Endothelial cell of umbilical vein (primary cell): ENCODE measurements around the gene TSC22D3. TPM values are rescaled to one million over a fixed set of nuclear protein-coding genes. Genes with fewer than 3 reads are reported as not detected.

Source experiments
- BruUV-seq: library from RNA; stranded (reverse); fragments of 400-500 nt; replicated peaks from 2 replicates; lab custom pipeline; 2021; lab: Mats Ljungman, UMichigan
- CTCF ChIA-PET: fragments of 300-600, 350-600 bp; sonication (Branson Sonifier 250); formaldehyde crosslinking; loops from one replicate; lab custom pipeline; 2021; ENCODE audit warnings: antibody characterized with exemption, inconsistent platforms; lab: Charles Lee
- POLR2A ChIA-PET: fragments of 300-600, 350-600 bp; sonication (Branson Sonifier 250); formaldehyde crosslinking; loops from one replicate; lab custom pipeline; 2021; ENCODE audit warnings: antibody characterized with exemption, inconsistent platforms; lab: Charles Lee
- DNase-seq: peaks from one replicate; pipeline ENCODE4 v3.0.0-alpha.2; 2011; ENCODE audit warnings: low read depth, low spot score
- FAIRE-seq: peaks from 2 replicates; lab custom pipeline; 2011; peaks lifted over from hg19 to GRCh38; lab: Jason Lieb, UNC
- H2AFZ ChIP-seq: 2 replicates; pipeline ENCODE4 v1.6.0; 2012; ENCODE audit warnings: low read depth, low read length, control low read depth, inconsistent platforms
- H3K27ac ChIP-seq: 2 replicates; pipeline ENCODE4 v1.5.1; 2011; ENCODE audit warnings: low read depth, mild to moderate bottlenecking, control low read depth, low read length, moderate library complexity; ENCODE audit not compliant: insufficient read depth
- H3K27me3 ChIP-seq, 2 experiments: 2 replicates each; pipeline versions ENCODE4 v1.6.0 to v1.6.1; 2011; ENCODE audit warnings: low read length in 2 of 2, mixed read lengths in 1 of 2; ENCODE audit not compliant: control insufficient read depth in 2 of 2, insufficient read depth in 2 of 2
- H3K36me3 ChIP-seq, 2 experiments: 2 replicates in 1 of 2; 3 replicates in 1 of 2; pipeline ENCODE4 v1.5.1; 2011; ENCODE audit warnings: low read length in 2 of 2, mild to moderate bottlenecking in 1 of 2, moderate library complexity in 1 of 2; ENCODE audit not compliant: control insufficient read depth in 2 of 2, insufficient read depth in 2 of 2; ENCODE audit errors: extremely low read depth in 1 of 2
- H3K4me1 ChIP-seq: 3 replicates; pipeline ENCODE4 v1.5.1; 2011; ENCODE audit warnings: mild to moderate bottlenecking, low read length; ENCODE audit not compliant: control insufficient read depth, insufficient read depth; ENCODE audit errors: extremely low read depth
- H3K4me2 ChIP-seq: 2 replicates; pipeline ENCODE4 v1.6.1; 2011; ENCODE audit warnings: low read length, control low read depth, mixed read lengths; ENCODE audit not compliant: insufficient read depth
- H3K4me3 ChIP-seq, 3 experiments: fragments of 200-600 bp in 1 of 3; sonication (generic), shearing (Covaris generic) in 1 of 3; replicated peaks in 1 of 3; 2 replicates each; pipeline ENCODE4 v1.5.1; 2011 to 2016; ENCODE audit warnings: control low read depth in 3 of 3, low read length in 3 of 3, mild to moderate bottlenecking in 2 of 3, inconsistent platforms in 1 of 3, low read depth in 1 of 3, moderate library complexity in 1 of 3; ENCODE audit not compliant: insufficient read depth in 1 of 3
- H3K79me2 ChIP-seq: 2 replicates; pipeline ENCODE4 v1.6.0; 2012; ENCODE audit warnings: low read length, inconsistent platforms; ENCODE audit not compliant: control insufficient read depth, insufficient read depth
- H3K9ac ChIP-seq: replicated peaks from 2 replicates; pipeline ENCODE3; 2011; ENCODE audit warnings: low read length, control low read depth; ENCODE audit not compliant: insufficient read depth; ENCODE audit errors: extremely low read depth
- H3K9me1 ChIP-seq: replicated peaks from 3 replicates; pipeline ENCODE4 v1.6.0; 2011; ENCODE audit warnings: mild to moderate bottlenecking, low read length; ENCODE audit not compliant: control insufficient read depth, insufficient read depth; ENCODE audit errors: extremely low read depth
- H3K9me3 ChIP-seq: replicated peaks from 2 replicates; pipeline ENCODE4 v1.5.1; 2012; ENCODE audit warnings: low read length, inconsistent platforms; ENCODE audit not compliant: control insufficient read depth, insufficient read depth
- H4K20me1 ChIP-seq: replicated peaks from 2 replicates; pipeline ENCODE3; 2011; ENCODE audit warnings: mild to moderate bottlenecking, low read length; ENCODE audit not compliant: control insufficient read depth, insufficient read depth; ENCODE audit errors: extremely low read depth
- CTCF ChIP-seq, 2 donors: IDR thresholded peaks; 1 replicate in 1 of 2; 2 replicates in 1 of 2; pipeline ENCODE4 v1.5.1; 2011; ENCODE audit warnings: low read length in 2 of 2, mild to moderate bottlenecking in 2 of 2, moderate library complexity in 2 of 2, control low read depth in 1 of 2, inconsistent platforms in 1 of 2, low read depth in 1 of 2; ENCODE audit not compliant: insufficient read depth in 1 of 2; ENCODE audit errors: extremely low read depth in 1 of 2
- EZH2 ChIP-seq: IDR thresholded peaks from 2 replicates; pipeline ENCODE4 v1.6.1; 2012; ENCODE audit warnings: borderline replicate concordance, low read depth, mild to moderate bottlenecking, moderate library complexity, low read length, inconsistent platforms; ENCODE audit not compliant: severe bottlenecking
- FOS ChIP-seq: IDR thresholded peaks from 2 replicates; pipeline ENCODE4 v1.6.1; 2011; ENCODE audit warnings: mild to moderate bottlenecking, low read length, moderate library complexity, borderline replicate concordance; ENCODE audit not compliant: insufficient read depth
- GATA2 ChIP-seq: IDR thresholded peaks from 2 replicates; pipeline ENCODE4 v1.7.0; 2011; ENCODE audit warnings: low read depth, mild to moderate bottlenecking, moderate library complexity, mixed read lengths, low read length; ENCODE audit not compliant: insufficient read length, insufficient read depth
- JUN ChIP-seq: IDR thresholded peaks from 2 replicates; pipeline ENCODE4 v1.6.1; 2011; ENCODE audit warnings: borderline replicate concordance, low read depth; ENCODE audit not compliant: insufficient read length, insufficient read depth
- MAX ChIP-seq: IDR thresholded peaks from 2 replicates; pipeline ENCODE4 v1.6.1; 2011; ENCODE audit not compliant: insufficient read depth, insufficient read length
- MYC ChIP-seq: IDR thresholded peaks from one replicate; pipeline ENCODE4 v1.6.1; 2011; ENCODE audit warnings: mild to moderate bottlenecking, low read depth, low read length
- POLR2A ChIP-seq: IDR thresholded peaks from 2 replicates; pipeline ENCODE4 v1.6.1; 2012; ENCODE audit warnings: low read depth, mild to moderate bottlenecking, control low read depth, low read length
- POLR2AphosphoS5 ChIP-seq: IDR thresholded peaks from 2 replicates; pipeline ENCODE4 v1.6.1; 2012; ENCODE audit warnings: low read depth, mild to moderate bottlenecking, control low read depth, low read length, moderate library complexity; ENCODE audit not compliant: insufficient read depth
- dilution Hi-C: fragments of 300-500 bp; cut with MboI; formaldehyde crosslinking; loops from one replicate; pipeline ENCODE4 v1.15.0; 2019; ENCODE audit warnings: low sequenced_read_pairs; ENCODE audit not compliant: extremely low pct_ligation_motif_present
- intact Hi-C: fragments of 100-400 bp; cut with micrococcal nuclease; formaldehyde crosslinking; loops from one replicate; pipeline ENCODE4 v1.10.0; 2022
- polyA plus RNA-seq, 4 experiments: library from polyadenylated mRNA; depleted of rRNA in 3 of 4; stranded (reverse) in 3 of 4; unstranded in 1 of 4; fragments of >200 nt; gene quantifications; 2 replicates each; pipeline versions ENCODE4 v1.2.1 to v1.2.3, GENCODE V29; 2011 to 2012; ENCODE audit warnings: missing spikeins in 1 of 4
- total RNA-seq: library from RNA; stranded (reverse); gene quantifications from 2 replicates; pipeline ENCODE4 v1.2.3, GENCODE V29; 2021

Gene TSC22D3
- total and polyA plus RNA-seq, 2 donors (not counting 3 experiments of a cell fraction or from before 2014, with no cell fraction given): 21.1 to 37.4 TPM

GRCh38 chrX:107753187-107753586, 22.4 kb downstream of the TSC22D3 start:
- FAIRE-seq (peak; percentile 53), DNase-seq (no peak)
- no TSS peak for BruUV-seq
- no peaks in the 10 kb centered on the region for H3K27me3 ChIP-seq
- H3K9me1 ChIP-seq: no peaks in the 10 kb centered on the region
- H3K9me3 ChIP-seq: no peaks in the 10 kb centered on the region
- CTCF ChIA-PET: interaction anchor here (1.7 kb wide), 1 partner anchor 22 kb away, joined by 4 read pairs; no protein-coding TSS in a partner anchor
- no peak for TF ChIP-seq FOS
- TF ChIP-seq MAX: no peak
- TF ChIP-seq JUN: no peak
- TF ChIP-seq EZH2: no peak
- no peak for TF ChIP-seq POLR2AphosphoS5
- TF ChIP-seq CTCF (IDR thresholded peaks at IDR 0.05; ENCODE audit: extremely low read depth in 1 of 2, insufficient read depth in 1 of 2, low read depth in 1 of 2, low read length in 2 of 2): no peak
- no peak for TF ChIP-seq GATA2
- no peak for TF ChIP-seq MYC
- TF ChIP-seq POLR2A: no peak
- intact Hi-C loops (no loop called here), dilution Hi-C loops (no loop called here)
- H2AFZ ChIP-seq: no peak overlapping the region
- no peaks in the 10 kb centered on the region for H4K20me1 ChIP-seq
- H3K4me3 ChIP-seq: no peak overlapping the region
- H3K79me2 ChIP-seq: no peaks in the 10 kb centered on the region
- POLR2A ChIA-PET: no interaction called here
- H3K9ac ChIP-seq: no peak overlapping the region
- no peak overlapping the region for H3K27ac ChIP-seq
- no peaks in the 10 kb centered on the region for H3K36me3 ChIP-seq
- H3K4me2 ChIP-seq: no peak overlapping the region
- no peaks in the 10 kb centered on the region for H3K4me1 ChIP-seq
